ENCODE measurements around the gene TMPRSS11F.

TMPRSS11F gene

GRCh38 chr4:68079928-68080327 is 49.7 kb downstream of the TMPRSS11F start:
- no peak for DNase-seq (ENCODE audit: low spot score)
- TF ChIP-seq CTCF (IDR thresholded peaks at IDR 0.05; ENCODE audit: extremely low read depth, missing control alignments): no peak

- no peak for TF ChIP-seq CTCF (IDR thresholded peaks at IDR 0.05; ENCODE audit: extremely low read depth, missing control alignments)
- no peak for DNase-seq (ENCODE audit: low spot score)
Measured at GRCh38 chr4:68077737-68078136, 51.9 kb downstream of the TMPRSS11F start.

GRCh38 chr4:68077301-68077700 is 52.4 kb downstream of the TMPRSS11F start:
- DNase-seq (ENCODE audit: low spot score): no peak
- TF ChIP-seq CTCF (IDR thresholded peaks at IDR 0.05; ENCODE audit: extremely low read depth, missing control alignments): no peak

- TF ChIP-seq CTCF (IDR thresholded peaks at IDR 0.05; ENCODE audit: extremely low read depth, missing control alignments): no peak
- no peak for DNase-seq (ENCODE audit: low spot score)
Measured at GRCh38 chr4:68076194-68076593, 53.5 kb downstream of the TMPRSS11F start.

GRCh38 chr4:68074397-68074796 is 55.3 kb downstream of the TMPRSS11F start:
- no peak for TF ChIP-seq CTCF (IDR thresholded peaks at IDR 0.05; ENCODE audit: extremely low read depth, missing control alignments)
- no peak for DNase-seq (ENCODE audit: low spot score)

GRCh38 chr4:68070302-68070701 is 59.4 kb downstream of the TMPRSS11F start:
- TF ChIP-seq CTCF (IDR thresholded peaks at IDR 0.05; ENCODE audit: extremely low read depth, missing control alignments): no peak
- no peak for DNase-seq (ENCODE audit: low spot score)

- no peak for TF ChIP-seq CTCF (IDR thresholded peaks at IDR 0.05; ENCODE audit: extremely low read depth, missing control alignments)
- DNase-seq (ENCODE audit: low spot score): no peak
Measured at GRCh38 chr4:68062501-68062900, 67.2 kb downstream of the TMPRSS11F start.

Measured in GM20000 (cell line).